ENCODE measurements around the gene ATP10B.

The ATP10B gene

GRCh38 chr5:160537940-160538339 is 314.1 kb downstream of the ATP10B start:
- TF ChIP-seq POLR2AphosphoS5 (IDR thresholded peaks at IDR 0.05; ENCODE audit: low read depth, low read length) (no peak), TAF1 (IDR thresholded peaks at IDR 0.05; ENCODE audit: borderline replicate concordance, insufficient read depth, low read length) (no peak), SIN3A (IDR thresholded peaks at IDR 0.05; ENCODE audit: borderline replicate concordance, insufficient read depth, low read length) (no peak), FOXP2 (optimal IDR thresholded peaks at IDR 0.05; ENCODE audit: borderline replicate concordance, extremely low read depth, extremely low read length, insufficient read depth) (no peak)
- TF ChIP-seq, protein P1, sequence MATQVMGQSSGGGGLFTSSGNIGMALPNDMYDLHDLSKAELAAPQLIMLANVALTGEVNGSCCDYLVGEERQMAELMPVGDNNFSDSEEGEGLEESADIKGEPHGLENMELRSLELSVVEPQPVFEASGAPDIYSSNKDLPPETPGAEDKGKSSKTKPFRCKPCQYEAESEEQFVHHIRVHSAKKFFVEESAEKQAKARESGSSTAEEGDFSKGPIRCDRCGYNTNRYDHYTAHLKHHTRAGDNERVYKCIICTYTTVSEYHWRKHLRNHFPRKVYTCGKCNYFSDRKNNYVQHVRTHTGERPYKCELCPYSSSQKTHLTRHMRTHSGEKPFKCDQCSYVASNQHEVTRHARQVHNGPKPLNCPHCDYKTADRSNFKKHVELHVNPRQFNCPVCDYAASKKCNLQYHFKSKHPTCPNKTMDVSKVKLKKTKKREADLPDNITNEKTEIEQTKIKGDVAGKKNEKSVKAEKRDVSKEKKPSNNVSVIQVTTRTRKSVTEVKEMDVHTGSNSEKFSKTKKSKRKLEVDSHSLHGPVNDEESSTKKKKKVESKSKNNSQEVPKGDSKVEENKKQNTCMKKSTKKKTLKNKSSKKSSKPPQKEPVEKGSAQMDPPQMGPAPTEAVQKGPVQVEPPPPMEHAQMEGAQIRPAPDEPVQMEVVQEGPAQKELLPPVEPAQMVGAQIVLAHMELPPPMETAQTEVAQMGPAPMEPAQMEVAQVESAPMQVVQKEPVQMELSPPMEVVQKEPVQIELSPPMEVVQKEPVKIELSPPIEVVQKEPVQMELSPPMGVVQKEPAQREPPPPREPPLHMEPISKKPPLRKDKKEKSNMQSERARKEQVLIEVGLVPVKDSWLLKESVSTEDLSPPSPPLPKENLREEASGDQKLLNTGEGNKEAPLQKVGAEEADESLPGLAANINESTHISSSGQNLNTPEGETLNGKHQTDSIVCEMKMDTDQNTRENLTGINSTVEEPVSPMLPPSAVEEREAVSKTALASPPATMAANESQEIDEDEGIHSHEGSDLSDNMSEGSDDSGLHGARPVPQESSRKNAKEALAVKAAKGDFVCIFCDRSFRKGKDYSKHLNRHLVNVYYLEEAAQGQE (IDR thresholded peaks at IDR 0.05; ENCODE audit: insufficient read depth in 1 of 2, low read depth in 2 of 2, low read length in 2 of 2): no peak

GRCh38 chr5:160537116-160537515 is 314.9 kb downstream of the ATP10B start:
- TF ChIP-seq FOXP2 (optimal IDR thresholded peaks at IDR 0.05; ENCODE audit: borderline replicate concordance, extremely low read depth, extremely low read length, insufficient read depth): no peak
- no peak for TF ChIP-seq TAF1 (IDR thresholded peaks at IDR 0.05; ENCODE audit: borderline replicate concordance, insufficient read depth, low read length)
- no peak for TF ChIP-seq POLR2AphosphoS5 (IDR thresholded peaks at IDR 0.05; ENCODE audit: low read depth, low read length)

- TF ChIP-seq, protein P1 (IDR thresholded peaks at IDR 0.05; ENCODE audit: insufficient read depth in 1 of 2, low read depth in 2 of 2, low read length in 2 of 2): no peak
- TF ChIP-seq FOXP2 (optimal IDR thresholded peaks at IDR 0.05; ENCODE audit: borderline replicate concordance, extremely low read depth, extremely low read length, insufficient read depth) (no peak), SIN3A (IDR thresholded peaks at IDR 0.05; ENCODE audit: borderline replicate concordance, insufficient read depth, low read length) (no peak), POLR2AphosphoS5 (IDR thresholded peaks at IDR 0.05; ENCODE audit: low read depth, low read length) (no peak), TAF1 (IDR thresholded peaks at IDR 0.05; ENCODE audit: borderline replicate concordance, insufficient read depth, low read length) (no peak)
Observed at GRCh38 chr5:160534914-160535313, 317.1 kb downstream of the ATP10B start.

DNA sequence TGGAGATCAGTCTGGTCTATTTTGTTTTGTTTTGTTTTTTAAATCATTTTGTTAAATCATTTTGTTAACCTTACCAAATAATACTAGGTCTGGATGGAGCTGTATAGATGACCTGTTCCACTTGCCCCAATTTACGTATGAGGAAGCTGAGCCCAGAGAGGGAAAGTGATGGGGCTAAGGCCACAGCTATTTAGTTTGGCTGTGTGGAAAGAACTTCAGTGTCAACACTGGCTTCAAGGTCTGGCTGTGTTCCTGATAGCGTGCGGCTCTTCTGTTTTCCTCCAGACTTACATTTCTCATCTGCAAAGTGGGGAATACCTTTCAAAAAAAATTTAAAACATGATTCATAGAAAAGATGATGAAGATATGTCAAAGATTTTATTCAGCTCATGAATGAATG is 317.9 kb downstream of the ATP10B start:
- TF ChIP-seq SIN3A (IDR thresholded peaks at IDR 0.05; ENCODE audit: borderline replicate concordance, insufficient read depth, low read length): no peak
- no peak for TF ChIP-seq FOXP2 (optimal IDR thresholded peaks at IDR 0.05; ENCODE audit: borderline replicate concordance, extremely low read depth, extremely low read length, insufficient read depth)
- no peak for TF ChIP-seq POLR2AphosphoS5 (IDR thresholded peaks at IDR 0.05; ENCODE audit: low read depth, low read length)
- TF ChIP-seq TAF1 (IDR thresholded peaks at IDR 0.05; ENCODE audit: borderline replicate concordance, insufficient read depth, low read length): no peak
- TF ChIP-seq, protein P1 (IDR thresholded peaks at IDR 0.05; ENCODE audit: insufficient read depth in 1 of 2, low read depth in 2 of 2, low read length in 2 of 2): no peak

- TF ChIP-seq TAF1 (IDR thresholded peaks at IDR 0.05; ENCODE audit: borderline replicate concordance, insufficient read depth, low read length): no peak
- no peak for TF ChIP-seq SIN3A (IDR thresholded peaks at IDR 0.05; ENCODE audit: borderline replicate concordance, insufficient read depth, low read length)
- no peak for TF ChIP-seq FOXP2 (optimal IDR thresholded peaks at IDR 0.05; ENCODE audit: borderline replicate concordance, extremely low read depth, extremely low read length, insufficient read depth)
- no peak for TF ChIP-seq POLR2AphosphoS5 (IDR thresholded peaks at IDR 0.05; ENCODE audit: low read depth, low read length)
- TF ChIP-seq, protein P1 (IDR thresholded peaks at IDR 0.05; ENCODE audit: insufficient read depth in 1 of 2, low read depth in 2 of 2, low read length in 2 of 2): no peak
Observed at GRCh38 chr5:160525471-160526261, 326.3 kb downstream of the ATP10B start.

Measured in PFSK-1 (cell line).